Endothelial cell of umbilical vein (primary cell): ENCODE data around the gene IRF2.

Experiments
- CTCF ChIP-seq, 2 donors: IDR thresholded peaks; 1 replicate in 1 of 2; 2 replicates in 1 of 2; pipeline ENCODE4 v1.5.1; 2011; ENCODE audit warnings: low read length in 2 of 2, mild to moderate bottlenecking in 2 of 2, moderate library complexity in 2 of 2, control low read depth in 1 of 2, inconsistent platforms in 1 of 2, low read depth in 1 of 2; ENCODE audit not compliant: insufficient read depth in 1 of 2; ENCODE audit errors: extremely low read depth in 1 of 2
- EZH2 ChIP-seq: IDR thresholded peaks from 2 replicates; pipeline ENCODE4 v1.6.1; 2012; ENCODE audit warnings: borderline replicate concordance, low read depth, mild to moderate bottlenecking, moderate library complexity, low read length, inconsistent platforms; ENCODE audit not compliant: severe bottlenecking
- FOS ChIP-seq: IDR thresholded peaks from 2 replicates; pipeline ENCODE4 v1.6.1; 2011; ENCODE audit warnings: mild to moderate bottlenecking, low read length, moderate library complexity, borderline replicate concordance; ENCODE audit not compliant: insufficient read depth
- JUN ChIP-seq: IDR thresholded peaks from 2 replicates; pipeline ENCODE4 v1.6.1; 2011; ENCODE audit warnings: borderline replicate concordance, low read depth; ENCODE audit not compliant: insufficient read length, insufficient read depth
- MAX ChIP-seq: IDR thresholded peaks from 2 replicates; pipeline ENCODE4 v1.6.1; 2011; ENCODE audit not compliant: insufficient read depth, insufficient read length
- POLR2A ChIP-seq: IDR thresholded peaks from 2 replicates; pipeline ENCODE4 v1.6.1; 2012; ENCODE audit warnings: low read depth, mild to moderate bottlenecking, control low read depth, low read length

- TF ChIP-seq CTCF (IDR thresholded peaks at IDR 0.05; ENCODE audit: extremely low read depth in 1 of 2, insufficient read depth in 1 of 2, low read depth in 1 of 2, low read length in 2 of 2) (no peak), FOS (no peak), JUN (no peak), POLR2A (no peak), EZH2 (no peak), MAX (no peak)
Measured at GRCh38 chr4:184452740-184453139, 21.6 kb downstream of the IRF2 start.
